ENCODE results near the gene SOX9.
A peak's percentile ranks its signal among the peaks of the same experiment; 100 is the strongest.

Gene SOX9

DNA sequence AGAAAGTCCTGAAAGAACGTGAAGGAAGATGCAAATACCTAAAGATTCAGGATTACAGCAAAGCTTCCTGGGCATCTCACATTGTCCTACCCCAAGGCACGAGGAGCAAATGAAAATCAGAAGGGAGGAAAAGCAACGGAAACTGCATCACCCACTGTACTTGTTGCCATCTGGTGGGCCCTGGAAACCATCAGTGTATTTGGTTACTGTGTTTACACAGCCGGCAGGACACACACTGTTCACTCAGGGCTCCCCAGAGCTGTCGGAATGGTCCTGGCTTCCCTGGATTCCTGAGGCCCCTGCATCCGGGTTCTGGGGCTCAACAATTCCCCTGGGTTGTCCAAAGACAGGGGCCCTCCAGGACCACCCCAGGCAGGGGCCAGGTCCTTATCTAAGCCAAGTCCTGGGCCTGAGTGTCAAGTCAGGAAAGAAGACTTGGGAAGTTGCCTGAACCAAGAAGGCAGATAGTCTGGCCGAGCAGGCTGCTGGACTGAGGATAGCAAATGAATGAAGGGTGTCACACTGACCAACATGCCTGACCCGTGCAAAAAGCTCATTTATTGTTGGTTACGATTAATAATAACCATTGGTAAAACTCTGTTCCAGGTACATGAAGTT lies 52.8 kb downstream of the SOX9 start:
- TF ChIP-seq ZC3H10 (CRISPR knock-in tag; IDR thresholded peaks at IDR 0.05) (no peak), CSDC2 (CRISPR knock-in tag; IDR thresholded peaks at IDR 0.05) (no peak), ZNF565 (CRISPR knock-in tag; conservative IDR thresholded peaks at IDR 0.05; ENCODE audit: low read depth) (no peak)
- TF ChIP-seq, protein P1, sequence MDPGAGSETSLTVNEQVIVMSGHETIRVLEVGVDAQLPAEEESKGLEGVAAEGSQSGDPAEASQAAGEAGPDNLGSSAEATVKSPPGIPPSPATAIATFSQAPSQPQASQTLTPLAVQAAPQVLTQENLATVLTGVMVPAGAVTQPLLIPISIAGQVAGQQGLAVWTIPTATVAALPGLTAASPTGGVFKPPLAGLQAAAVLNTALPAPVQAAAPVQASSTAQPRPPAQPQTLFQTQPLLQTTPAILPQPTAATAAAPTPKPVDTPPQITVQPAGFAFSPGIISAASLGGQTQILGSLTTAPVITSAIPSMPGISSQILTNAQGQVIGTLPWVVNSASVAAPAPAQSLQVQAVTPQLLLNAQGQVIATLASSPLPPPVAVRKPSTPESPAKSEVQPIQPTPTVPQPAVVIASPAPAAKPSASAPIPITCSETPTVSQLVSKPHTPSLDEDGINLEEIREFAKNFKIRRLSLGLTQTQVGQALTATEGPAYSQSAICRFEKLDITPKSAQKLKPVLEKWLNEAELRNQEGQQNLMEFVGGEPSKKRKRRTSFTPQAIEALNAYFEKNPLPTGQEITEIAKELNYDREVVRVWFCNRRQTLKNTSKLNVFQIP (CRISPR knock-in tag; IDR thresholded peaks at IDR 0.05; ENCODE audit: borderline replicate concordance, low read depth) = no peak
- ATAC-seq = peak; percentile 25; the same call in 1 of the 3 replicates

DNA sequence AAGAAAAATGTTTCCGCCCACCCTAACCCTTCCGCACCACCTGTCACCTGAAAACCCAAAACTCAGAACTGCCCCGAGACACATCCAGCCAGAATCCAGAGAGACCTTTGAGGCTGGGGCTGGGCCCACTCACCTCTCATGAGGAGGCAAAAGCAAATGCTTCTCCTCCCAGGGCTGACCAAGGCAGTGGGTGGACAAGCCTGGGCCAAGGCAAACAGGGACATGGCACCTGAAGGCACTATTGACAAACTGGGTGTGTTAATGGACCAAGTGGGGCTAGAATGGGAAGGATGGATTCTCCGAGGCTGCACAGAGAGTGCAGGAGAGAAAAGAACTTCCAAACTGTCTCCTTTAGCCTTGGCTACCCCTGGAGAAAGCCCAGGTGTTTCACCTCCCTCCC lies 54.4 kb downstream of the SOX9 start:
- no peak for ATAC-seq
- TF ChIP-seq RARB (CRISPR knock-in tag; IDR thresholded peaks at IDR 0.05) (no peak), ZNF8 (CRISPR knock-in tag; IDR thresholded peaks at IDR 0.05) (no peak), ZFP30 (CRISPR knock-in tag; IDR thresholded peaks at IDR 0.05) (no peak), SNAI2 (CRISPR knock-in tag; IDR thresholded peaks at IDR 0.05) (no peak), CSDC2 (CRISPR knock-in tag; IDR thresholded peaks at IDR 0.05) (no peak), ISL1 (CRISPR knock-in tag; IDR thresholded peaks at IDR 0.05) (no peak), OSR1 (CRISPR knock-in tag; IDR thresholded peaks at IDR 0.05) (no peak), TOX (CRISPR knock-in tag; IDR thresholded peaks at IDR 0.05; ENCODE audit: borderline replicate concordance) (no peak), ZFP3 (CRISPR knock-in tag; IDR thresholded peaks at IDR 0.05) (no peak), ZC3H10 (CRISPR knock-in tag; IDR thresholded peaks at IDR 0.05) (no peak), GLIS3 (CRISPR knock-in tag; IDR thresholded peaks at IDR 0.05) (no peak), TCF4 (CRISPR knock-in tag; IDR thresholded peaks at IDR 0.05; ENCODE audit: borderline replicate concordance) (no peak), ARNTL (CRISPR knock-in tag; IDR thresholded peaks at IDR 0.05; ENCODE audit: borderline replicate concordance, low read depth) (no peak), ESRRG (CRISPR knock-in tag; IDR thresholded peaks at IDR 0.05) (no peak), ZNF565 (CRISPR knock-in tag; conservative IDR thresholded peaks at IDR 0.05; ENCODE audit: low read depth) (no peak)
- TF ChIP-seq, protein P2, sequence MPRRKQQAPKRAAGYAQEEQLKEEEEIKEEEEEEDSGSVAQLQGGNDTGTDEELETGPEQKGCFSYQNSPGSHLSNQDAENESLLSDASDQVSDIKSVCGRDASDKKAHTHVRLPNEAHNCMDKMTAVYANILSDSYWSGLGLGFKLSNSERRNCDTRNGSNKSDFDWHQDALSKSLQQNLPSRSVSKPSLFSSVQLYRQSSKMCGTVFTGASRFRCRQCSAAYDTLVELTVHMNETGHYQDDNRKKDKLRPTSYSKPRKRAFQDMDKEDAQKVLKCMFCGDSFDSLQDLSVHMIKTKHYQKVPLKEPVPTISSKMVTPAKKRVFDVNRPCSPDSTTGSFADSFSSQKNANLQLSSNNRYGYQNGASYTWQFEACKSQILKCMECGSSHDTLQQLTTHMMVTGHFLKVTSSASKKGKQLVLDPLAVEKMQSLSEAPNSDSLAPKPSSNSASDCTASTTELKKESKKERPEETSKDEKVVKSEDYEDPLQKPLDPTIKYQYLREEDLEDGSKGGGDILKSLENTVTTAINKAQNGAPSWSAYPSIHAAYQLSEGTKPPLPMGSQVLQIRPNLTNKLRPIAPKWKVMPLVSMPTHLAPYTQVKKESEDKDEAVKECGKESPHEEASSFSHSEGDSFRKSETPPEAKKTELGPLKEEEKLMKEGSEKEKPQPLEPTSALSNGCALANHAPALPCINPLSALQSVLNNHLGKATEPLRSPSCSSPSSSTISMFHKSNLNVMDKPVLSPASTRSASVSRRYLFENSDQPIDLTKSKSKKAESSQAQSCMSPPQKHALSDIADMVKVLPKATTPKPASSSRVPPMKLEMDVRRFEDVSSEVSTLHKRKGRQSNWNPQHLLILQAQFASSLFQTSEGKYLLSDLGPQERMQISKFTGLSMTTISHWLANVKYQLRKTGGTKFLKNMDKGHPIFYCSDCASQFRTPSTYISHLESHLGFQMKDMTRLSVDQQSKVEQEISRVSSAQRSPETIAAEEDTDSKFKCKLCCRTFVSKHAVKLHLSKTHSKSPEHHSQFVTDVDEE (CRISPR knock-in tag; IDR thresholded peaks at IDR 0.05) = no peak
- TF ChIP-seq, protein P3, sequence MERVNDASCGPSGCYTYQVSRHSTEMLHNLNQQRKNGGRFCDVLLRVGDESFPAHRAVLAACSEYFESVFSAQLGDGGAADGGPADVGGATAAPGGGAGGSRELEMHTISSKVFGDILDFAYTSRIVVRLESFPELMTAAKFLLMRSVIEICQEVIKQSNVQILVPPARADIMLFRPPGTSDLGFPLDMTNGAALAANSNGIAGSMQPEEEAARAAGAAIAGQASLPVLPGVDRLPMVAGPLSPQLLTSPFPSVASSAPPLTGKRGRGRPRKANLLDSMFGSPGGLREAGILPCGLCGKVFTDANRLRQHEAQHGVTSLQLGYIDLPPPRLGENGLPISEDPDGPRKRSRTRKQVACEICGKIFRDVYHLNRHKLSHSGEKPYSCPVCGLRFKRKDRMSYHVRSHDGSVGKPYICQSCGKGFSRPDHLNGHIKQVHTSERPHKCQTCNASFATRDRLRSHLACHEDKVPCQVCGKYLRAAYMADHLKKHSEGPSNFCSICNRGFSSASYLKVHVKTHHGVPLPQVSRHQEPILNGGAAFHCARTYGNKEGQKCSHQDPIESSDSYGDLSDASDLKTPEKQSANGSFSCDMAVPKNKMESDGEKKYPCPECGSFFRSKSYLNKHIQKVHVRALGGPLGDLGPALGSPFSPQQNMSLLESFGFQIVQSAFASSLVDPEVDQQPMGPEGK (CRISPR knock-in tag; IDR thresholded peaks at IDR 0.05; ENCODE audit: borderline replicate concordance) = no peak
- TF ChIP-seq, protein P4, sequence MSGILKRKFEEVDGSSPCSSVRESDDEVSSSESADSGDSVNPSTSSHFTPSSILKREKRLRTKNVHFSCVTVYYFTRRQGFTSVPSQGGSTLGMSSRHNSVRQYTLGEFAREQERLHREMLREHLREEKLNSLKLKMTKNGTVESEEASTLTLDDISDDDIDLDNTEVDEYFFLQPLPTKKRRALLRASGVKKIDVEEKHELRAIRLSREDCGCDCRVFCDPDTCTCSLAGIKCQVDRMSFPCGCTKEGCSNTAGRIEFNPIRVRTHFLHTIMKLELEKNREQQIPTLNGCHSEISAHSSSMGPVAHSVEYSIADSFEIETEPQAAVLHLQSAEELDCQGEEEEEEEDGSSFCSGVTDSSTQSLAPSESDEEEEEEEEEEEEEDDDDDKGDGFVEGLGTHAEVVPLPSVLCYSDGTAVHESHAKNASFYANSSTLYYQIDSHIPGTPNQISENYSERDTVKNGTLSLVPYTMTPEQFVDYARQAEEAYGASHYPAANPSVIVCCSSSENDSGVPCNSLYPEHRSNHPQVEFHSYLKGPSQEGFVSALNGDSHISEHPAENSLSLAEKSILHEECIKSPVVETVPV (CRISPR knock-in tag; IDR thresholded peaks at IDR 0.05) = no peak
- TF ChIP-seq, protein P1 (CRISPR knock-in tag; IDR thresholded peaks at IDR 0.05; ENCODE audit: borderline replicate concordance, low read depth) = no peak

Measured in SK-N-SH treated with all-trans-retinoic acid at 6 μM for 48 hours (cell line).